GM12873 (cell line): ENCODE measurements around the gene TSSK2.

Source experiments
- TF ChIP-seq, protein P1 (sequence below): IDR thresholded peaks from 2 replicates; pipeline ENCODE4 v1.5.1; 2012; ENCODE audit warnings: low read depth, mild to moderate bottlenecking, moderate library complexity, low read length, control low read depth; ENCODE audit not compliant: insufficient read depth; ENCODE audit errors: missing control alignments

The TSSK2 gene

DNA sequence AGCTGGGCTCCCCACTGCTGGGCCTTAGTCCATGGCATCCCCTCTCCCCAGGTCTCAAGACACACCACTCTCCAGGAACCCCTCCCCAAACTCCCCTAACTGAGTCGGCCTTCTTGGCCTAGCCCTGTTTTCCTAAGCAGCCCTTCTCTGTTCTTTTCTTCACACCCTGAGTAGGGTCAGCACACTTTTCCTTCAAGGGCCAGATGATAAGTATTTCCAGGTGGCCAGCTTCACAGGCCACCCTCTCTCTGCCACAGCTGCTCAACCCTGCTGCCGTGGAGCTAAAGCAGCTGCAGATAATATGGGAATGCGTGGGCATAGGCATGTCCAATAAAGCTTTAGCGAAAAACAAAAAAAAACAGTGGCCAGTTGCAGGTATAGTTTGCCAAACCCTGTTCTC, 33.0 kb upstream of the TSSK2 start:
- TF ChIP-seq, protein P1, sequence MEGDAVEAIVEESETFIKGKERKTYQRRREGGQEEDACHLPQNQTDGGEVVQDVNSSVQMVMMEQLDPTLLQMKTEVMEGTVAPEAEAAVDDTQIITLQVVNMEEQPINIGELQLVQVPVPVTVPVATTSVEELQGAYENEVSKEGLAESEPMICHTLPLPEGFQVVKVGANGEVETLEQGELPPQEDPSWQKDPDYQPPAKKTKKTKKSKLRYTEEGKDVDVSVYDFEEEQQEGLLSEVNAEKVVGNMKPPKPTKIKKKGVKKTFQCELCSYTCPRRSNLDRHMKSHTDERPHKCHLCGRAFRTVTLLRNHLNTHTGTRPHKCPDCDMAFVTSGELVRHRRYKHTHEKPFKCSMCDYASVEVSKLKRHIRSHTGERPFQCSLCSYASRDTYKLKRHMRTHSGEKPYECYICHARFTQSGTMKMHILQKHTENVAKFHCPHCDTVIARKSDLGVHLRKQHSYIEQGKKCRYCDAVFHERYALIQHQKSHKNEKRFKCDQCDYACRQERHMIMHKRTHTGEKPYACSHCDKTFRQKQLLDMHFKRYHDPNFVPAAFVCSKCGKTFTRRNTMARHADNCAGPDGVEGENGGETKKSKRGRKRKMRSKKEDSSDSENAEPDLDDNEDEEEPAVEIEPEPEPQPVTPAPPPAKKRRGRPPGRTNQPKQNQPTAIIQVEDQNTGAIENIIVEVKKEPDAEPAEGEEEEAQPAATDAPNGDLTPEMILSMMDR, result no peak

DNA sequence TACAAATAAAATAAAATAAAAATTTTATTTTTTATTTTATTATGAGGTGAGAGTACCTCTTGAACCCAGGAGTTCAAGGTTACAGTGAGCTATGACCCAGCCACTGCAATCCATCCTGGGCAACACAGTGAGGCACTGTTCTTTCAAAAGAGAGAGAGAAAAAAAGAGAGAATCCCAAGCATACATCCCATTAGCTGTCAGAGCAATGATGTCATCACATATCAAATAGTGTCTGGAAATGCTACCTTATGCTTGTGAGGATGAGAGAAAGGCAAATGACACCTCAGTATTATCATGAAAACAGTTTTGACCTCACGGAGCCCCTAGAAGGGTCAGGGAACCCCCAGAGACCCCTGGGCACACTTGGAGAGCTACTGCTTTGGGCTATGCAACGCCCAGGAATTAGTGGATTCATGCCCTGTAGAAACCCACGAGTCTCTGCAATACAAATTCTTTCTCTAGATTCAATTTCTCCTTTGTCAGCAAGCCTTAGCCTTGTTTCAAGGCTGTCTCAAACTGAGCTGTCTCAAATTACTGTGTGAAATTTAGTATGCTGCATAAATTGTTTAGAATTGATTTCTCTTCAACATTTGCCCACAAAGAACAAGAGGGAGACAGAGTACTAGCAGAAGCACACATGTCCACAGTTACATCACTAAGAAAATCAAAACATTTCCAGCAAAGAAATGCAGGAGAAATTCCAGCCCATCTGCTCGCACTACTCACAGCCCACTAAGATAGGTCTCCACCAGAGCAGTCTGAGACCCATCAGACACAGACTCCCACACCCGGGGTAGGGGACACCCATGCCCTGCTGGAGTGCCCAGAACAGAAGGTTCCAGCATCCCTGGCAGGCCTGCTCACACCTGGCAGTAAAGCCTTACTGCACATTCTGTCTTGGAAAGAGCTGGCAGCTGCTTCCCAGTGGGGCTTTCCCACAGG, 27.0 kb upstream of the TSSK2 start:
- TF ChIP-seq, protein P1, result no peak

DNA sequence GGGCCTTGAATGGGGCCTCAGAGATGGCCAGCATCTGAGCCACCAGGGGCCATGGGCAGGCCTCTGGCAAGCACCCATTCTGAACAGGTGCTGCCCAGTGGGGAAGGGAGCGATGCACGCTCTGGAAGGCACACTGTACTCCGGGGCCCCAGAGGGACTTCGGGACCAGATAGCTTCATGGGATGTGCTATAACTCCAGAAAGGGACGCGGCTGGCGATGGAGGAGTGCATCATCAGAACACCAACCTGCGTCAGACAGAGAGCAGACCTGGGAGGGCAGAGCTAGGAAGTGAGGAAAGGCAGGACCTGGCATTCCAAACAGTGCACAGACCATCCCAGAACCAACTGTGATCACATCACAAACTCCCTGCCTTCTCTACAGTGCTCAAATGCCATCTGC, 25.7 kb upstream of the TSSK2 start:
- TF ChIP-seq, protein P1, result no peak

DNA sequence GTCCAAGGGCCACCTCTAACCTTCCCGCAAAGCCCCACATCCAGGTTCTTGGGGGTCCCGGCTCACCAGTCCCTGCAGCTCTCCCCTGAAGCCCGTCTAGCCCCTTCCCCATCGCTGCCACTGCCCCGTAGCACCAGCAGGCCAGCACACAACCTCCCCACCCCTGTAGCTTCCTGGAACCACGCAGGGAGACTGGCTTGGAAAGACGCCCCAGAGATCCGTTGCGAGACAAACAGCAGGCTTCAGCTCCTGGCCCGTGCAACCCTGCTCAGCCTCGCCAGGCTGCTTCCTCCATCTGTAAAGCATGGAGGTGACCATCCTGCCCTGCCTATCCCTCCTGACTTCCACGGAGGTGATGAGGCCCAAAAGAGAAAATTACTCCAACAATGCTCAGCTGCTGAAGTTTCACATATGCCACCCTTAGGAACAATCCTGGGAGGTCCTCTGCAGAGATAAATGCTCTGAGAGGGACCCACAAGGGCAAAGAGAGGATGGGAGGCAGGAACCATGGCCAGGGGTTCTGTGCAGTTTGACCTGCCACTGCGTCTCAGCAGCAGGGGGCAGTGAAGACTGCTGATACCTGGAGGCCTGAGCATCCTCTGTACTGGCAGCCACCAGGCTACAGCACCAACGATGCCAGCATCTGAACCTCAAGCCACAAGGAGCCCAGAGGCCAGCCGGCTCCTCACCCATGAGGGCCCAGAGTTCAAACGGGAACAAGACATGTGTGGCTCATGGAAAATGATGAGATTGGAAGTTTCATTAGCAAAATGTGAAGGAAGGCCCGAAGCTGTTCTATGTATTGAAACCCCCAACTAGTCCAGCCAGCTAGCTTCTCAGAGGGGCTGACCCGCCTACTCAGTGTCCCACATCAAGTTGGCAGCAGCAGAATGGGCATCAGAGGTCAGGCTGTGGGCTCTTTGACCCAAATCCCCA, 25.0 kb upstream of the TSSK2 start:
- TF ChIP-seq, protein P1, result peak; percentile 70

DNA sequence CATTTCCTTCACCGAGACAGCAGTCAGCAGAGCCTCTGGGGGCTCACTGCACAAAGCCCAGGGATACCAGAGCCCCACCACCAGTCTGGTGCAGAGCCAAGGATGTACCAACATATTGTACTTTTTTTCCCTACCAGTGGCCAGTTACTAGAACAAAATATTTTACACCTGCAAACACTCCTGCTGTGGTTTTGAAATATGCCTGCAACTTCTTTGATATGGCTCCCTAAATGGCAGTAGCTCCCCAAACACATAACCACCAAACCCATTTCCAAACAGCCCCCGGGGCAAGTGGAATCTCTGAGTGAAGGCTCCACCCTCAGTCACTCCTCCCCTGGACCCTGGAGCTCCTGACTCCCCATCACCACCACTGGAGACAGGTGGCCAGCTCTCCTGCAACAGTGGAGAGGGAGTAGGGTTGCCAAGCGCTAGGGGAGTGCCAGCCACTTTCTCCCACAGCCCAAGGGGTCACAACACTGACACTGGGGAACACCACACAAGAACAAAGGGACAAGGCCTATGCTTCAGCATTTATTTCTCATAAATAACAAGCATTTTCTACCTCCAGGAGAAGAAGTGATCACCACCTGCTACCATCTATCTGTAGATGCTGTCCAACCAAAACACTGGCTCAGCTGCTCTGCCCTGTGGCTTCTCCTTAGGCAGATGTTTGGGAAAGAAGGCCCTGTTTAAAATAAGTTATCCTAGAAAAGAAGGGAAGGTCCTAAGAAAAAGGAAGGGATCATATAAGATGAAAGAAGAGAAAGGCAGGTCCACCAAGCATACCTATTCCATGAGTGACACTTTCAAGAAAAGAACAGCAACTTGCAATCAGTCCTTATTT, 24.0 kb upstream of the TSSK2 start:
- TF ChIP-seq, protein P1, result no peak

DNA sequence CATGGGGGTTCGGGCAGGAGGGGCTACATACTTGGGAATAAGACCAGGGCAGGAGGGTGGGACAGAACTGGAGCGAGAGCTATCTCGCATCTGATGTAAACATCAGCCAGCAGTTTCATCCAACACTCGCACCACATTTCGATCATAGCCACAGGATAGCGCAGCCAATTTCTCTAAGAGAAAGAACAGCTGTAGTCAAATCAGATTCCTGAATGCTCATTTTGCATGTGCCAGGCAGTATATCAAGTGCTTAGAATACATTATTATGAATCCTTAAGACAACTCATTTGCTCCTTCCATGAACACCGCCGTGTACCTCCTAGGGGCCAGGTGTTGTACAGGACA, 23.4 kb upstream of the TSSK2 start:
- TF ChIP-seq, protein P1, result no peak
